GM12891 (cell line): ENCODE results near the gene WDR7.

Source experiments
- POLR2A ChIP-seq: IDR thresholded peaks from 2 replicates; pipeline ENCODE4 v1.6.1; 2011; ENCODE audit warnings: low read depth, low read length, control low read depth
- POLR2AphosphoS5 ChIP-seq: IDR thresholded peaks from 2 replicates; pipeline ENCODE4 v1.6.1; 2011; ENCODE audit warnings: low read depth, low read length, control low read depth

GRCh38 chr18:56815926-56816325, 164.8 kb downstream of the WDR7 start:
- TF ChIP-seq POLR2A (no peak), POLR2AphosphoS5 (no peak)
